GM23338 (cell line): ENCODE results near the gene NLE1. TPM values are rescaled to one million over a fixed set of nuclear protein-coding genes. Genes with fewer than 3 reads are reported as not detected.
A peak's percentile ranks its signal among the peaks of the same experiment; 100 is the strongest.
"Not testable (repeated sequence)": the region's sequence is repeated elsewhere in the genome, so short reads cannot be mapped to it uniquely, and the experiment has no call there.

ENCODE experiments used
- ATAC-seq: fragments of 200-7000 bp; cut with Tn5 transposase; 3 replicates; pipeline ENCODE4 v1.9.1; 2020
- DNase-seq: peaks from one replicate; pipeline ENCODE4 v3.0.0-alpha.2; 2015; ENCODE audit warnings: low spot score
- H2AFZ ChIP-seq: fragments of 200-600 bp; sonication (generic); 2 replicates; pipeline ENCODE4 v1.8.0; 2016; ENCODE audit warnings: antibody characterized with exemption, mild to moderate bottlenecking, moderate library complexity
- H3F3A ChIP-seq: fragments of 200-600 bp; sonication (generic); replicated peaks from 2 replicates; pipeline ENCODE4 v1.8.0; 2017; ENCODE audit warnings: antibody characterized with exemption, mixed run types, low read depth
- H3K27ac ChIP-seq: fragments of 200-600 bp; sonication (generic); 2 replicates; pipeline ENCODE4 v1.6.1; 2016; ENCODE audit warnings: low read depth
- H3K27me3 ChIP-seq: fragments of 200-600 bp; sonication (generic); 2 replicates; pipeline ENCODE4 v1.8.0; 2016; ENCODE audit warnings: mild to moderate bottlenecking, mixed run types, moderate library complexity; ENCODE audit not compliant: insufficient read depth
- H3K36me3 ChIP-seq: fragments of 200-600 bp; sonication (generic); 2 replicates; pipeline ENCODE4 v1.8.0; 2016; ENCODE audit warnings: mild to moderate bottlenecking; ENCODE audit not compliant: insufficient read depth
- H3K4me1 ChIP-seq: fragments of 200-600 bp; sonication (generic); 2 replicates; pipeline ENCODE4 v1.8.0; 2016; ENCODE audit warnings: mild to moderate bottlenecking, moderate library complexity; ENCODE audit not compliant: insufficient read depth
- H3K4me2 ChIP-seq: fragments of 200-600 bp; sonication (generic); 2 replicates; pipeline ENCODE4 v1.7.1; 2017; ENCODE audit warnings: mixed run types
- H3K4me3 ChIP-seq: fragments of 200-600 bp; sonication (generic); 2 replicates; pipeline ENCODE4 v1.6.1; 2016; ENCODE audit warnings: mixed run types
- H3K79me2 ChIP-seq: fragments of 200-600 bp; sonication (generic); replicated peaks from 2 replicates; pipeline ENCODE4 v1.8.0; 2017; ENCODE audit warnings: mild to moderate bottlenecking; ENCODE audit not compliant: insufficient read depth
- H3K9me2 ChIP-seq: fragments of 200-600 bp; sonication (generic); 2 replicates; pipeline ENCODE4 v1.8.0; 2017; ENCODE audit not compliant: insufficient read depth
- H4K20me1 ChIP-seq: fragments of 200-600 bp; sonication (generic); replicated peaks from 2 replicates; pipeline ENCODE4 v1.8.0; 2017; ENCODE audit warnings: mild to moderate bottlenecking; ENCODE audit not compliant: insufficient read depth
- H3K27ac Mint-ChIP-seq: 2 replicates; pipeline ENCODE4 v1.8.0; 2020; ENCODE audit warnings: inconsistent platforms, mild to moderate bottlenecking, moderate library complexity, mixed read lengths
- H3K27me3 Mint-ChIP-seq: 3 replicates; pipeline ENCODE4 v1.8.0; 2022; ENCODE audit warnings: low read depth, mild to moderate bottlenecking, moderate library complexity, mixed read lengths, inconsistent platforms; ENCODE audit not compliant: insufficient read depth, poor library complexity
- H3K36me3 Mint-ChIP-seq: 3 replicates; pipeline ENCODE4 v1.8.0; 2021; ENCODE audit warnings: low read depth, mild to moderate bottlenecking, inconsistent platforms, moderate library complexity, mixed read lengths
- H3K4me1 Mint-ChIP-seq: 3 replicates; pipeline ENCODE4 v1.8.0; 2020; ENCODE audit warnings: mild to moderate bottlenecking, inconsistent platforms, mixed read lengths
- H3K4me3 Mint-ChIP-seq: 3 replicates; pipeline ENCODE4 v1.8.0; 2021; ENCODE audit warnings: moderate library complexity, mild to moderate bottlenecking, inconsistent platforms, mixed read lengths
- H3K9me3 Mint-ChIP-seq: 3 replicates; pipeline ENCODE4 v1.8.0; 2020; ENCODE audit warnings: moderate library complexity, mild to moderate bottlenecking, inconsistent platforms, mixed read lengths
- STAT1 ChIP-seq: IDR thresholded peaks from one replicate; pipeline ENCODE4 v1.6.1; 2016; ENCODE audit warnings: antibody characterized with exemption; ENCODE audit not compliant: unreplicated experiment
- ZNF114 ChIP-seq: fragments of 250-450 bp; sonication (Bioruptor Pico); IDR thresholded peaks from 2 replicates; pipeline ENCODE4 v1.5.0; 2020; ENCODE audit warnings: mild to moderate bottlenecking, moderate library complexity
- polyA plus RNA-seq: library from polyadenylated mRNA; unstranded; fragments of >200 nt; fragmentation: Nextera tagmentation; extraction: Ambion mirVana; gene quantifications from 2 replicates; pipeline ENCODE4 v1.2.1, GENCODE V29; 2016
- total RNA-seq: library from RNA; depleted of rRNA; stranded (reverse); fragments of >200 nt; shearing (Covaris generic); gene quantifications from 2 replicates; pipeline ENCODE4 v1.2.3, GENCODE V29; 2014
- TF ChIP-seq, protein P1 (sequence below), 2 experiments: fragments of 200-600 bp in 1 of 2; sonication (generic) in 1 of 2; conservative IDR thresholded peaks; 2 replicates each; pipeline versions ENCODE4 v1.5.1 to v1.6.1; 2016 to 2017; ENCODE audit warnings: antibody characterized with exemption in 2 of 2, low read depth in 2 of 2, mild to moderate bottlenecking in 2 of 2, moderate library complexity in 1 of 2

NLE1 gene
- total and polyA plus RNA-seq, 2 experiments from 2014 or later: 16.6 to 66.4 TPM

- no peak for DNase-seq
- Histone ChIP-seq H3K4me3 (no peak overlapping the region), H3K79me2 (0 out of 2 replicates have a peak, but pooled peaks cover 7% of the 10 kb centered on the region), H4K20me1 (no peaks in the 10 kb centered on the region), H3K9me2 (no peaks in the 10 kb centered on the region), H3K36me3 (no peaks in the 10 kb centered on the region), H3K4me2 (peak overlapping the region; percentile 97; the same call in 1 of the 2 replicates), H3K27ac (no peak overlapping the region), H2AFZ (no peak overlapping the region), H3K27me3 (peaks cover 7% of the 10 kb centered on the region; the same call in 1 of the 2 replicates), H3K4me1 (peaks cover 3% of the 10 kb centered on the region; the same call in 1 of the 2 replicates), H3F3A (0 out of 2 replicates have a peak, but pooled peaks cover 4% of the 10 kb centered on the region)
- Mint-ChIP-seq H3K36me3 (peaks cover 22% of the 10 kb centered on the region), H3K4me3 (peak overlapping the region; percentile 92), H3K27ac (no peak overlapping the region), H3K9me3 (no peaks in the 10 kb centered on the region; the same call in 2 of the 3 replicates), H3K4me1 (peaks cover 23% of the 10 kb centered on the region), H3K27me3 (peaks cover 21% of the 10 kb centered on the region)
- ATAC-seq: no peak
- TF ChIP-seq ZNF114 (CRISPR knock-in tag): no peak
- TF ChIP-seq, protein P1, sequence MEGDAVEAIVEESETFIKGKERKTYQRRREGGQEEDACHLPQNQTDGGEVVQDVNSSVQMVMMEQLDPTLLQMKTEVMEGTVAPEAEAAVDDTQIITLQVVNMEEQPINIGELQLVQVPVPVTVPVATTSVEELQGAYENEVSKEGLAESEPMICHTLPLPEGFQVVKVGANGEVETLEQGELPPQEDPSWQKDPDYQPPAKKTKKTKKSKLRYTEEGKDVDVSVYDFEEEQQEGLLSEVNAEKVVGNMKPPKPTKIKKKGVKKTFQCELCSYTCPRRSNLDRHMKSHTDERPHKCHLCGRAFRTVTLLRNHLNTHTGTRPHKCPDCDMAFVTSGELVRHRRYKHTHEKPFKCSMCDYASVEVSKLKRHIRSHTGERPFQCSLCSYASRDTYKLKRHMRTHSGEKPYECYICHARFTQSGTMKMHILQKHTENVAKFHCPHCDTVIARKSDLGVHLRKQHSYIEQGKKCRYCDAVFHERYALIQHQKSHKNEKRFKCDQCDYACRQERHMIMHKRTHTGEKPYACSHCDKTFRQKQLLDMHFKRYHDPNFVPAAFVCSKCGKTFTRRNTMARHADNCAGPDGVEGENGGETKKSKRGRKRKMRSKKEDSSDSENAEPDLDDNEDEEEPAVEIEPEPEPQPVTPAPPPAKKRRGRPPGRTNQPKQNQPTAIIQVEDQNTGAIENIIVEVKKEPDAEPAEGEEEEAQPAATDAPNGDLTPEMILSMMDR (conservative IDR thresholded peaks at IDR 0.05; ENCODE audit: low read depth in 2 of 2): 0 out of 4 replicates have a peak, but pooled peaks of 1 of the 2 experiments have one; percentile 10
Observed at GRCh38 chr17:35117984-35118383, 24.1 kb downstream of the NLE1 start.

GRCh38 chr17:35116845-35117244 is 25.3 kb downstream of the NLE1 start:
- H3K4me3 Mint-ChIP-seq: no peak overlapping the region; the same call in 2 of the 3 replicates
- H3K27ac Mint-ChIP-seq: peak overlapping the region; percentile 35

GRCh38 chr17:35110791-35111190 is 31.3 kb downstream of the NLE1 start:
- not testable (repeated sequence) for DNase-seq, H3K79me2 ChIP-seq, H3F3A ChIP-seq, H3K27ac Mint-ChIP-seq, H3K9me3 Mint-ChIP-seq, H3K36me3 ChIP-seq, H3K4me3 ChIP-seq, H4K20me1 ChIP-seq, H3K27ac ChIP-seq, H3K27me3 ChIP-seq, H3K9me2 ChIP-seq, H3K27me3 Mint-ChIP-seq, H3K4me3 Mint-ChIP-seq, H3K4me1 Mint-ChIP-seq, H3K4me1 ChIP-seq, H3K4me2 ChIP-seq, ATAC-seq, H2AFZ ChIP-seq
- peaks cover 16% of the 10 kb centered on the region; the same call in 2 of the 3 replicates for H3K36me3 Mint-ChIP-seq

More at GRCh38 chr17:35116845-35117244, 25.3 kb downstream of the NLE1 start:
- TF ChIP-seq, protein P1 (conservative IDR thresholded peaks at IDR 0.05; ENCODE audit: low read depth in 2 of 2): peak; percentile 18 to 26; a peak in 3 of 4 replicates
- TF ChIP-seq STAT1: no peak
- H3K27me3 ChIP-seq: peaks cover 7% of the 10 kb centered on the region; the same call in 1 of the 2 replicates
- H3K27ac ChIP-seq: no peak overlapping the region
- peaks cover 23% of the 10 kb centered on the region for H3K4me1 Mint-ChIP-seq
- no peaks in the 10 kb centered on the region for H3K36me3 ChIP-seq
- H3K27me3 Mint-ChIP-seq: peaks cover 20% of the 10 kb centered on the region
- H3K79me2 ChIP-seq: 0 out of 2 replicates have a peak, but pooled peaks cover 7% of the 10 kb centered on the region
- H3K4me2 ChIP-seq: no peak overlapping the region
- peaks cover 3% of the 10 kb centered on the region; the same call in 1 of the 2 replicates for H3K4me1 ChIP-seq
- peaks cover 22% of the 10 kb centered on the region for H3K36me3 Mint-ChIP-seq
- no peaks in the 10 kb centered on the region for H3K9me2 ChIP-seq
- no peaks in the 10 kb centered on the region; the same call in 2 of the 3 replicates for H3K9me3 Mint-ChIP-seq
- 0 out of 2 replicates have a peak, but pooled peaks cover 4% of the 10 kb centered on the region for H3F3A ChIP-seq
- DNase-seq (peak; percentile 67), ATAC-seq (peak; percentile 8; the same call in 2 of the 3 replicates)
- no peak overlapping the region for H2AFZ ChIP-seq
- H3K4me3 ChIP-seq: no peak overlapping the region
- no peaks in the 10 kb centered on the region for H4K20me1 ChIP-seq
